Activated T-cell treated with anti-CD3 and anti-CD28 coated beads, Interleukin-2, amount 50 U/mL, for 72 hours (primary cell): ENCODE data around the gene CLINT1. TPM values are rescaled to one million over a fixed set of nuclear protein-coding genes. Genes with fewer than 3 reads are reported as not detected.

Source experiments
- ATAC-seq, 2 donors: fragments of 150-1000 bp; cut with Tn5 transposase; replicated peaks in 1 of 2; 2 replicates each; pipeline ENCODE4 v1.10.0; 2021; ENCODE audit warnings: moderate library complexity in 2 of 2, mild to moderate bottlenecking in 1 of 2
- DNase-seq, 2 donors: peaks; one replicate each; pipeline ENCODE4 v3.0.0; 2021 to 2022; ENCODE audit warnings: mixed read lengths in 1 of 2
- H3K27ac Mint-ChIP-seq: one replicate; pipeline ENCODE4 v1.8.0; 2022; ENCODE audit warnings: mild to moderate bottlenecking, moderate library complexity, mixed read lengths
- H3K27me3 Mint-ChIP-seq: one replicate; pipeline ENCODE4 v1.8.0; 2022; ENCODE audit warnings: low read depth, mixed read lengths
- H3K36me3 Mint-ChIP-seq, 2 donors: one replicate each; pipeline ENCODE4 v1.8.0; 2022; ENCODE audit warnings: mixed read lengths in 2 of 2, mild to moderate bottlenecking in 1 of 2; ENCODE audit not compliant: insufficient read depth in 2 of 2
- H3K4me1 Mint-ChIP-seq: one replicate; pipeline ENCODE4 v1.8.0; 2022; ENCODE audit warnings: low read depth, mixed read lengths
- H3K4me3 Mint-ChIP-seq, 2 donors: one replicate each; pipeline ENCODE4 v1.8.0; 2022; ENCODE audit warnings: mild to moderate bottlenecking in 2 of 2, mixed read lengths in 2 of 2, moderate library complexity in 2 of 2
- H3K9me3 Mint-ChIP-seq, 2 donors: one replicate each; pipeline ENCODE4 v1.8.0; 2022; ENCODE audit warnings: mixed read lengths in 2 of 2
- total RNA-seq, 2 donors: library from RNA; stranded (reverse); gene quantifications; one replicate each; pipeline ENCODE4 v1.2.3, GENCODE V29; 2022

CLINT1 gene
- total RNA-seq, 2 donors from 2014 or later: 60.7 to 66.0 TPM

DNA sequence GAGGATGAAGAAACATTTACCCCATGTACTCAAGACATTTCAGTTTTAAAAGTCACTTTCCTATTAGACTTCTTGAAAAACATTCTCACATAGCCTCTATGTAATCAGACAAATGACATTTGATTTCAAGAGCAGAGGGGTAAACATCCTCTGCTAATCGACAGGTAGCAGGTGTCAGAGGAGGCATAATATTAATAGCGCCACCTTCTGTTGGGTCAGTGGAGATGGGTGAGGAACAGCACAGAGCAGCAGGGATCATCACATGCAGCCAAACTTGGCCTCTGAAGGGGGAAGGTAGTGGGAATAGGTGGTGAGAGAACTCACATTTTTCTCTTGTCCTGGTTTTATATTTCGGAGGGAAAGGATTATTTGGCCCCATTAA lies 118.7 kb downstream of the CLINT1 start:
- peak in 1 of 2 donors; percentile 8 for DNase-seq
- no peak for ATAC-seq

DNA sequence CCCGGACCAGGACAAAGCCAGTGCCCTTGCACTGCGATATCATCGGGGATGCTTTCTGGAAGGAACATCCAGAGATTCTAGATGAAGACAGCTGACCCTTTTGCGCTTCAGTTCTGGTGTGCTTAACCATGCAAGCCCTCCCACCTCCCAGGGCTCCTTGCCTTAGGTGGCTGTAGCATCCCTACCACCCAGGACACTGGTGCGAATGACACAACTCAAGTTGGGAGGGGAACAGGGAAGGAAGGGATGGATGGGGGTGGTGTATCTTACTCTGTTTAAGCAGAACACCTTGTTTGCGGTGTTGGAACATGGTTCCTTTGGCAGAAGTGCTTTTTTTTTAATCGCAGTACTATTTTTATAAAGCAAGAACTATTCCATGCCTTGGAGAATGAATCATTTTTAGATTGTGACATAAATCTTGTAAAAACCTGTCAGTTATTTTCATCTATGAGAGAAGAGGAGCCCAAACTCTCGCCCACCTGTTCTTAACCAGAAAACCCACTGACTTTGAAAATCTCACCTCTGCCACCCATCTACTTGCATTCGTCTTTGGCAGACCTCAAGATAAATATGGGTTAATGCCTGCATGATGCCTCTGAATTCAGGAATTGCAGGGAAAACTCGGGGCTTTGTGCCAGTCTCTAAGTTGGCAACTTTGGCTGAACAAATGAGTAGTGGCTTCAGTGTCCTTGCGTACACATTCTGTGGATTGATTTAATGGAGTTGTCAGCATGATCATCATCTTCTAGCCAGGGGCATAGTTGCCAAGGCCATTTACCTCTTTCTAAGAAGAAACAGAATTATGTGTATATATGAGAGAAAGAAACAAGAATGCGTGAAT lies 119.3 kb downstream of the CLINT1 start:
- no peaks in the 10 kb centered on the region for H3K27me3 Mint-ChIP-seq
- H3K27ac Mint-ChIP-seq: no peak overlapping the region
- no peaks in the 10 kb centered on the region for H3K9me3 Mint-ChIP-seq
- peaks cover 5 to 6% of the 10 kb centered on the region in 2 donors for H3K36me3 Mint-ChIP-seq
- no peak overlapping the region for H3K4me3 Mint-ChIP-seq
- no peak for ATAC-seq
- DNase-seq: no peak
- H3K4me1 Mint-ChIP-seq: peaks cover 22% of the 10 kb centered on the region

More for the DNA sequence above, 118.7 kb downstream of the CLINT1 start:
- Mint-ChIP-seq H3K36me3 (peaks cover 5 to 6% of the 10 kb centered on the region in 2 donors), H3K27me3 (no peaks in the 10 kb centered on the region), H3K9me3 (no peaks in the 10 kb centered on the region), H3K4me1 (peaks cover 28% of the 10 kb centered on the region), H3K4me3 (no peak overlapping the region), H3K27ac (no peak overlapping the region)

GRCh38 chr5:157735991-157736390 lies 123.0 kb downstream of the CLINT1 start:
- peaks cover 0 to 3% of the 10 kb centered on the region in 2 donors for H3K36me3 Mint-ChIP-seq

More at GRCh38 chr5:157735991-157736390, 123.0 kb downstream of the CLINT1 start:
- Mint-ChIP-seq H3K4me3 (no peak overlapping the region), H3K4me1 (peaks cover 28% of the 10 kb centered on the region), H3K27ac (no peak overlapping the region), H3K9me3 (no peaks in the 10 kb centered on the region), H3K27me3 (no peaks in the 10 kb centered on the region)
- ATAC-seq (no peak), DNase-seq (no peak)

Other genes starting within 250 kb of the CLINT1 start
- 1 to 10 TPM in 1 of 2 donors, under 1 TPM in 1; 0.34 to 2.0 TPM for gene SOX30, start 206.7 kb downstream of the CLINT1 start, total RNA-seq
- not detected for gene C5orf52, start 187.6 kb downstream of the CLINT1 start, total RNA-seq
- 10 to 100 TPM; 33.4 to 35.7 TPM for gene THG1L, start 127.7 kb downstream of the CLINT1 start, total RNA-seq
- 1 to 10 TPM; 6.7 to 7.4 TPM for gene LSM11, start 115.4 kb downstream of the CLINT1 start, total RNA-seq